Ovary (tissue), 3 donors: ENCODE results near the gene MID1.

Source experiments
- POLR2A ChIP-seq: fragments of 450-650 bp; IDR thresholded peaks from one replicate; pipeline ENCODE4 v1.6.1; 2017; ENCODE audit warnings: antibody characterized with exemption, mild to moderate bottlenecking, moderate library complexity
- TF ChIP-seq, protein P1 (sequence below), 3 donors: fragments of 450-650 bp in 2 of 3; fragments of 200-600 bp in 1 of 3; IDR thresholded peaks; one replicate each; pipeline versions ENCODE4 v1.5.1 to v1.8.0; 2016 to 2022; ENCODE audit warnings: antibody characterized with exemption in 3 of 3, mild to moderate bottlenecking in 1 of 3
- donor health status: DM: no; HTN: no; CAD: no.

GRCh38 chrX:10533696-10534365, 86.6 kb downstream of the MID1 start:
- TF ChIP-seq, protein P1, sequence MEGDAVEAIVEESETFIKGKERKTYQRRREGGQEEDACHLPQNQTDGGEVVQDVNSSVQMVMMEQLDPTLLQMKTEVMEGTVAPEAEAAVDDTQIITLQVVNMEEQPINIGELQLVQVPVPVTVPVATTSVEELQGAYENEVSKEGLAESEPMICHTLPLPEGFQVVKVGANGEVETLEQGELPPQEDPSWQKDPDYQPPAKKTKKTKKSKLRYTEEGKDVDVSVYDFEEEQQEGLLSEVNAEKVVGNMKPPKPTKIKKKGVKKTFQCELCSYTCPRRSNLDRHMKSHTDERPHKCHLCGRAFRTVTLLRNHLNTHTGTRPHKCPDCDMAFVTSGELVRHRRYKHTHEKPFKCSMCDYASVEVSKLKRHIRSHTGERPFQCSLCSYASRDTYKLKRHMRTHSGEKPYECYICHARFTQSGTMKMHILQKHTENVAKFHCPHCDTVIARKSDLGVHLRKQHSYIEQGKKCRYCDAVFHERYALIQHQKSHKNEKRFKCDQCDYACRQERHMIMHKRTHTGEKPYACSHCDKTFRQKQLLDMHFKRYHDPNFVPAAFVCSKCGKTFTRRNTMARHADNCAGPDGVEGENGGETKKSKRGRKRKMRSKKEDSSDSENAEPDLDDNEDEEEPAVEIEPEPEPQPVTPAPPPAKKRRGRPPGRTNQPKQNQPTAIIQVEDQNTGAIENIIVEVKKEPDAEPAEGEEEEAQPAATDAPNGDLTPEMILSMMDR (IDR thresholded peaks at IDR 0.05): no peak
- TF ChIP-seq POLR2A: no peak
